ENCODE results near the gene RPP30. TPM values are rescaled to one million over a fixed set of nuclear protein-coding genes. Genes with fewer than 3 reads are reported as not detected.

The RPP30 gene
- total RNA-seq, 1 experiment from 2014 or later = 36.6 TPM

DNA sequence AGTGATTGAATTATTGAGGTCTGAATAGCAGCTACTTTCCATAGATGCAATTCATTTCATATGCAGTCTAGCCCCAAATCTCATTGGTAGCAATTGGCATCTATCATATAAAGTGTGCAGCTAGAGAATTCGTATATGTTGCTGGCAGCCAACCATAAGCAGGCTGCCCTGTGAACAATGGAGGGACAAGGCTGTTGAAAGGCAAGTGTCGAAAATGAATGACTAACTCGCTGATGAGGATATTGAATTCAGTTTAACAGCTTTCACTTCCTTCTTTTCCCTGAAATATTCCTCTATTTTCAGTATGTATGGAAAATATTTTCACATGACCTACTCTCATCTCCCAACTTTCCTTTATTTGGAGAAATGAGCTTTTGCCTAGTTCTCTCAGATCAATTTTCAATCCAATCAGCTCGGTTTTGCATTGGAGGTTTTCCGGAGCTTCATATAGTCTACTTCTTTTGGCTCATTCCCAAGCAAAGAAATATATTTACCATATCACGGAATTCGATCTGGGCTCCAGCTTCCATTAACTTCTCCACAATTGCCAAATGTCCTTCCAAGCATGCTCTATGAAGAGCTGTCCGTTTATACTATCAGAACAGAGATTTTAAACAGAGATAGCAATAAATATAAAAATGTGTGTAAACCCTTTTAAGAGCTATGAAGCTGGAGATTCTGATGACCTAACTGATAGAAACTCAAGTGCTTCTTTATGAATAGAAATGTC, 45.6 kb downstream of the RPP30 start:
- no peaks in the 10 kb centered on the region for H3K27me3 Mint-ChIP-seq (ENCODE audit: unreplicated experiment)
- intact Hi-C loops (cut with micrococcal nuclease; ENCODE audit: unreplicated experiment) = loop anchor here (10.0 kb wide), 2 partner anchors 87 to 127 kb away; no protein-coding TSS in a partner anchor
- no peak overlapping the region for H3K4me3 Mint-ChIP-seq (ENCODE audit: low read depth, unreplicated experiment)

DNA sequence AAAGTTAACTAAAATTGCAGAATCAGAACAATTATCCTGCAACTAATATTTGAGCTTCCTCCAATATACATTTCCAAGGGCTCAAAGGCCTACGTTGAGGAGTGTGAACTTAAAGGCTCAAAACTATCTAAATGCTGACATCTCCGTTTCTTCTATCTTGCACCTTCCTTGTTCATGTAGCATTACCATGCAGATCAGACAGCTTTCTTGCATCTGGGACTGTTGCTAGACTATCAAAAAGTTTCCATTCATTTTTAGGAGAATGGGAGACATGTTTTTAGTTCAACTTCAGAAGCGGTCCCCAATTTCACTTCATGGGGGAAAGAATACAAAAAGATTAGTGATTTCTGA, 46.2 kb downstream of the RPP30 start:
- BruUV-seq (replicated peaks) = no TSS peak
- Mint-ChIP-seq H3K36me3 (ENCODE audit: insufficient read depth, unreplicated experiment) (peaks cover 11% of the 10 kb centered on the region), H3K4me3 (ENCODE audit: low read depth, unreplicated experiment) (no peak overlapping the region), H3K27ac (ENCODE audit: unreplicated experiment) (no peak overlapping the region), H3K4me1 (ENCODE audit: low read depth, unreplicated experiment) (peaks cover 10% of the 10 kb centered on the region), H3K9me3 (ENCODE audit: low read depth, unreplicated experiment) (no peaks in the 10 kb centered on the region), H3K27me3 (ENCODE audit: unreplicated experiment) (no peaks in the 10 kb centered on the region)
- DNase-seq = no peak
- TF ChIP-seq, protein P1, sequence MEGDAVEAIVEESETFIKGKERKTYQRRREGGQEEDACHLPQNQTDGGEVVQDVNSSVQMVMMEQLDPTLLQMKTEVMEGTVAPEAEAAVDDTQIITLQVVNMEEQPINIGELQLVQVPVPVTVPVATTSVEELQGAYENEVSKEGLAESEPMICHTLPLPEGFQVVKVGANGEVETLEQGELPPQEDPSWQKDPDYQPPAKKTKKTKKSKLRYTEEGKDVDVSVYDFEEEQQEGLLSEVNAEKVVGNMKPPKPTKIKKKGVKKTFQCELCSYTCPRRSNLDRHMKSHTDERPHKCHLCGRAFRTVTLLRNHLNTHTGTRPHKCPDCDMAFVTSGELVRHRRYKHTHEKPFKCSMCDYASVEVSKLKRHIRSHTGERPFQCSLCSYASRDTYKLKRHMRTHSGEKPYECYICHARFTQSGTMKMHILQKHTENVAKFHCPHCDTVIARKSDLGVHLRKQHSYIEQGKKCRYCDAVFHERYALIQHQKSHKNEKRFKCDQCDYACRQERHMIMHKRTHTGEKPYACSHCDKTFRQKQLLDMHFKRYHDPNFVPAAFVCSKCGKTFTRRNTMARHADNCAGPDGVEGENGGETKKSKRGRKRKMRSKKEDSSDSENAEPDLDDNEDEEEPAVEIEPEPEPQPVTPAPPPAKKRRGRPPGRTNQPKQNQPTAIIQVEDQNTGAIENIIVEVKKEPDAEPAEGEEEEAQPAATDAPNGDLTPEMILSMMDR (IDR thresholded peaks at IDR 0.05; ENCODE audit: unreplicated experiment) = no peak
- CTCF ChIA-PET = no interaction called here
- intact Hi-C loops (cut with micrococcal nuclease; ENCODE audit: unreplicated experiment) = loop anchor here (10.0 kb wide), 2 partner anchors 87 to 127 kb away; no protein-coding TSS in a partner anchor

More for the DNA sequence above, 45.6 kb downstream of the RPP30 start:
- Mint-ChIP-seq H3K9me3 (ENCODE audit: low read depth, unreplicated experiment) (no peaks in the 10 kb centered on the region), H3K4me1 (ENCODE audit: low read depth, unreplicated experiment) (peaks cover 10% of the 10 kb centered on the region), H3K27ac (ENCODE audit: unreplicated experiment) (no peak overlapping the region), H3K36me3 (ENCODE audit: insufficient read depth, unreplicated experiment) (peaks cover 11% of the 10 kb centered on the region)
- TF ChIP-seq, protein P1 (IDR thresholded peaks at IDR 0.05; ENCODE audit: unreplicated experiment) = no peak
- BruUV-seq (replicated peaks) = no TSS peak
- CTCF ChIA-PET = no interaction called here
- no peak for DNase-seq

DNA sequence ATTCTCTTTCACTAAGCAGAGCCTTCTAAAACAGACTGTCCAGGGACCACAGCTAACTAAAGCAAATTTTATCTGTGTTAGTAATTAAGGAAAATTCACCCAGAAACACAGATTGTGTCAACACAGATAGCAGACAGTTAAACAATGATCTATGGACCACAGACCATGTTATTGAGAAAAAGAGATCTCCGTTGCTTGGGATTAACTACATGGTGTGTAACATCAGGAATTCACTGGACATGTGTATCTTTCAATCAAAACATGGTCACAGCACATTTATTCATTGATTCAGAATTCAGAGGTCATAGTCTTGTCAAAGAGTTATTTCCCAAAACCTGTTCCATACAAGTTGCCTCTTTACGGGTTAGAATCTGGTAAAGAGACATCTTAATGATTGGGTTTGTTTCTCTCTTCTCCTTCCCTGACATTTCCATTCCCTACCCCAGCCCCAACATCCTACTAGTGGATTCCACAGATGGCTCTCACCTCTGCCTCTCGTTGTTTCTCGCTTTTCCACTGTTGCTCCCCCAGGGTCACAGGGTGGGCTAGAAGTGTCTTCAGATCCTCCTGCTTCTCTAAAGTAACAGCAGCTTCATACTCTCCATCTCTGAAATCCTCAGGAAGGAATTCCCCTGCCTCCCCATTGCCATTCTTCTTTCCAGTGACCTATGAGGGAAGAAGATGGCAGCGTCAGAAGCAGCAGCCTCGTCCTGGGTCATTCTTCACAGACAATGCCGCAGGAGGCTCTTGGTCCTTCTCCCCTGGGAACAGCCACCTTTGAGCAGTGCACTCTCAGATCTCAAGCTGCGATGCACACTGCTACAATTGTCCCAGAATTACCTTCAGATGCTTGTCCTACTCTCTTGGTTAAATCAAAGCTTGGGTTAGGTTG, 48.2 kb downstream of the RPP30 start:
- intact Hi-C loops (cut with micrococcal nuclease; ENCODE audit: unreplicated experiment) = loop anchor here (10.0 kb wide), 2 partner anchors 85 to 125 kb away; no protein-coding TSS in a partner anchor
- TF ChIP-seq, protein P1 (IDR thresholded peaks at IDR 0.05; ENCODE audit: unreplicated experiment) = no peak
- no TSS peak for BruUV-seq (replicated peaks)
- CTCF ChIA-PET = interaction anchor here (1.0 kb wide), 1 partner anchor 8 kb away, joined by 5 read pairs; no protein-coding TSS in a partner anchor
- Mint-ChIP-seq H3K9me3 (ENCODE audit: low read depth, unreplicated experiment) (no peaks in the 10 kb centered on the region), H3K27me3 (ENCODE audit: unreplicated experiment) (no peaks in the 10 kb centered on the region), H3K4me3 (ENCODE audit: low read depth, unreplicated experiment) (peak overlapping the region; percentile 64), H3K4me1 (ENCODE audit: low read depth, unreplicated experiment) (peaks cover 10% of the 10 kb centered on the region), H3K36me3 (ENCODE audit: insufficient read depth, unreplicated experiment) (peaks cover 11% of the 10 kb centered on the region), H3K27ac (ENCODE audit: unreplicated experiment) (peak overlapping the region; percentile 45)
- no peak for DNase-seq

DNA sequence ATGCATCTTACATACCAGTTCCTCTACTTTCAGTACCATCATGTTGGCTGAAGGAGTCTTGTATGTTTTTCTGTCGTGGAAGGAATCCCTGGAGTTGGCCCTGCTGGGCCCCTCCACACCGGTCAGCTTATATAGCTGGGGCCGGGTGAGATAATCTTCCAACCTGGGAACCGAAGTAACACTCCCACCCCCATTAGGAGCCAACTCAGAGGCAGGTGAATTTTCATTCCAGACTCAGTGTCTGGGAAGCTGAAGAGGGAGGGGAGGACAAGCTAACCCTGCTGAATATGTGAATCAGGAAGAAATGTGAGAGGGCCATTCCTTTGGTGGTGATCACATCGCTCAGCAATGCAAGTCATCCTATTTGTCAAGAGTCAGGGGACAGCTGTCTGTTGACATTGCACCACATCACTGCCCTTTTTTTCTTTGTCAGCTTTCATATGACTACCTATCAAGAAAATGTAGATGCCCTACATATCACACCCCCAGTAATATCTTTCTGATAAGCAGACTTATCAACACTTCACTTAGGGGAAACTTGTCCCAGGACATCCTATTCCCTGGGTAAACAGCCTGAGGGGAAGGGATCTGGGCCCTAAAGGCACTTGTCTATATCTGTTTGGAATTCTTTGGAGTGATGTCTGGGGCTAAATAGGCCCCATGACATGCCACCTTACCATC, 49.4 kb downstream of the RPP30 start, which contains the start of gene ANKRD1:
ANKRD1 (minus strand) TSS at position 102 of the 681 bp plus-strand sequence; CDS start at position 42, 60 bp downstream.
- H3K27me3 Mint-ChIP-seq (ENCODE audit: unreplicated experiment) = no peaks in the 10 kb centered on the region
- H3K9me3 Mint-ChIP-seq (ENCODE audit: low read depth, unreplicated experiment) = no peaks in the 10 kb centered on the region
- intact Hi-C loops (cut with micrococcal nuclease; ENCODE audit: unreplicated experiment) = no loop called here
- peak within 1 kb of the TSS; percentile 64 for H3K4me3 Mint-ChIP-seq (ENCODE audit: low read depth, unreplicated experiment)
- no TSS peak for BruUV-seq (replicated peaks)
- CTCF ChIA-PET = interaction anchor here (0.8 to 1.0 kb wide), 2 partner anchors 9 kb away, joined by 4 to 5 read pairs; no protein-coding TSS in a partner anchor
- TF ChIP-seq, protein P1 (IDR thresholded peaks at IDR 0.05; ENCODE audit: unreplicated experiment) = no peak
- peaks cover 11% of the 10 kb centered on the region for H3K36me3 Mint-ChIP-seq (ENCODE audit: insufficient read depth, unreplicated experiment)
- peaks cover 10% of the 10 kb centered on the region for H3K4me1 Mint-ChIP-seq (ENCODE audit: low read depth, unreplicated experiment)
- DNase-seq = peak; percentile 63
- H3K27ac Mint-ChIP-seq (ENCODE audit: unreplicated experiment) = peak within 1 kb of the TSS; percentile 69
